Fibroblast of pulmonary artery (primary cell): ENCODE results near the gene QRICH2.
A peak's percentile ranks its signal among the peaks of the same experiment; 100 is the strongest.
"Not testable (repeated sequence)": the region's sequence is repeated elsewhere in the genome, so short reads cannot be mapped to it uniquely, and the experiment has no call there.

Source experiments
- DNase-seq: peaks from one replicate; pipeline ENCODE4 v3.0.0-alpha.2; 2010; ENCODE audit warnings: low read depth
- H3K4me3 ChIP-seq: replicated peaks from 2 replicates; pipeline ENCODE4 v1.5.1; 2011; ENCODE audit warnings: low read depth, mild to moderate bottlenecking, control low read depth, low read length, moderate library complexity
- CTCF ChIP-seq: IDR thresholded peaks from 2 replicates; pipeline ENCODE4 v1.5.1; 2011; ENCODE audit warnings: mild to moderate bottlenecking, control low read depth, low read length, inconsistent platforms; ENCODE audit errors: missing control alignments

Gene QRICH2

GRCh38 chr17:76252040-76252954, 55.8 kb downstream of the QRICH2 start:
- peak; percentile 64 for DNase-seq
- H3K4me3 ChIP-seq = no peak overlapping the region

DNA sequence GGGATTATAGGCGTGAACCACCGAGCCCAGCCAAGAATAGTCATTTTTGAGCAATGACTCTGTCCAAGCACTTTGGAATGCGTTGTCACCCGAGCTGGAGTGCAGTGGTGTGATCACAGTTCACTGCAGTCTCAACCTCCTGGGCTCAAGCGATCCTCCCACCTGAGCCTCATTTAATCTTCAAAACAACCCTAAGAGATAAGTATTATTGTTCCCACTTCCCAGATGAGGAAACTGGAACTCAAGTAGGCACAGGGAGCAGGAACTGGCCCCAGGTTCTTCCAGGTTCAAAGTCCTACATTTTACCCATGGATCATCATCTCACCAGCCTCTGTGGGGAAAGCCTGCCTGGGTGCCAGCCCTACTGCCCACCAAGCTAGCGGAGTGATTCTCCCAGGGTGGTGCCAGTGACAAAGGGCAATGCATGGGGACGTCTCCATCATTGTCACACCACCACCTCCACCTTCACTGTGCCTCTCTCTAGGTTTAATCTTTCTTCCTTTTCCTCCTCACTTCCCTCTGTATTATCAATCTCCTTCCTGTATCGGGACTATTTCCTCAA, 56.5 kb downstream of the QRICH2 start:
- no peak for TF ChIP-seq CTCF
- DNase-seq = no peak
- H3K4me3 ChIP-seq = no peak overlapping the region

More at GRCh38 chr17:76252040-76252954, 55.8 kb downstream of the QRICH2 start:
- TF ChIP-seq CTCF = no peak

DNA sequence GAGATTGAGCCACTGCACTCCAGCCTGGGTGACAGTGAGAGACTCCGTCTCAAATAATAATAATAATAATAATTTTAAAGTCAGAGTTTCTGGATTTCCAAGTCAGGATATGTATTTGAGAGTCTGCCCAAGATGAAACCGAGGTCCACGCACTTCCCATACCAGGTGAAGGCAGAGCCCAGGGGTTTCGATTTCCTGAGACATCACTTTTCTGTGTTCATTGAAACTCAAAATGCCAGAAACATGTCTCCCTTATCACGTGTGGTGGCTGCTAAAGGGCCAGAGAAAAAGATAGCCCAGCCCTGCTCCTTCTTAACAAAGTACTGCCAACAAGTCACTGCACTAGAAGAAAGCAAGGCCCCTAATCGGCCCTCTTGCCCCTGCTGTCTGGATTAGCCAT, 57.9 kb downstream of the QRICH2 start:
- H3K4me3 ChIP-seq = no peak overlapping the region
- no peak for TF ChIP-seq CTCF
- no peak for DNase-seq

DNA sequence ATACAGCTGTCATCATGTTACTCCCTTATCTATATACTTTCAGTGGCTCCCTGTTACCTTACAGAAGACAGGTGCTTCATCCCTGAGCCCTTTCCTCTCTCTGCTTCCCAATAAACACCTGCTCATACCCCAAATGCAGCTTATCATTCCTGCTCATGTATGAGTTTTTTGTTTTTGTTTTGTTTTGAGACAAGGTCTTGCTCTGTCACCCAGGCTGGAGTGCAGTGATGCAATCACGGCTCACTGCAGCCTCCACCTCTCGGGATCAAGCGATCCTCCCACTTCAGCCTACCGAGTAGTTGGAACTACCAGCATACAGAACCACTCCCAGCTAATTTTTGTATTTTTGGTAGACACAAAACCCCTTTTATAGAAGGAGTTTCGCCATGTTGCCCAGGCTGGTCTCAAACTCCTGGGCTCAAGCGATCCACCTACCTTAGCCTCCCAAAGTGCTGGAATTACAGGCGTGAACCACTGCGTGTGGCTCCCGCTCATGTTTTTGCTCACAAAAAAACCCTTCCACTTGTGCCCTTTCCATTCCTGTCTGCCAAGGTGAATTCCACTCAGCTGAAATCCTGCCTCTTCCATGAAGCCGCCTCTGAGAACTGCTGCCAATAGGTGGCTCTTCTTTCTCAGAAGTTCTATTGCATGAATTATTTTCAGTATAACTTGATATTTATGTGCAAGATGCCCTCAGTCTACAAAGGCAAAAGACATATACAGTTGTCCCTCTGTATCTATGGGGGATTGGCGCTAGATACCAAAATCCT, 59.9 kb downstream of the QRICH2 start:
- no peak overlapping the region for H3K4me3 ChIP-seq
- DNase-seq = no peak
- peak; percentile 29 for TF ChIP-seq CTCF

GRCh38 chr17:76247304-76247703, 60.8 kb downstream of the QRICH2 start:
- no peak for TF ChIP-seq CTCF
- H3K4me3 ChIP-seq = no peak overlapping the region
- no peak for DNase-seq

DNA sequence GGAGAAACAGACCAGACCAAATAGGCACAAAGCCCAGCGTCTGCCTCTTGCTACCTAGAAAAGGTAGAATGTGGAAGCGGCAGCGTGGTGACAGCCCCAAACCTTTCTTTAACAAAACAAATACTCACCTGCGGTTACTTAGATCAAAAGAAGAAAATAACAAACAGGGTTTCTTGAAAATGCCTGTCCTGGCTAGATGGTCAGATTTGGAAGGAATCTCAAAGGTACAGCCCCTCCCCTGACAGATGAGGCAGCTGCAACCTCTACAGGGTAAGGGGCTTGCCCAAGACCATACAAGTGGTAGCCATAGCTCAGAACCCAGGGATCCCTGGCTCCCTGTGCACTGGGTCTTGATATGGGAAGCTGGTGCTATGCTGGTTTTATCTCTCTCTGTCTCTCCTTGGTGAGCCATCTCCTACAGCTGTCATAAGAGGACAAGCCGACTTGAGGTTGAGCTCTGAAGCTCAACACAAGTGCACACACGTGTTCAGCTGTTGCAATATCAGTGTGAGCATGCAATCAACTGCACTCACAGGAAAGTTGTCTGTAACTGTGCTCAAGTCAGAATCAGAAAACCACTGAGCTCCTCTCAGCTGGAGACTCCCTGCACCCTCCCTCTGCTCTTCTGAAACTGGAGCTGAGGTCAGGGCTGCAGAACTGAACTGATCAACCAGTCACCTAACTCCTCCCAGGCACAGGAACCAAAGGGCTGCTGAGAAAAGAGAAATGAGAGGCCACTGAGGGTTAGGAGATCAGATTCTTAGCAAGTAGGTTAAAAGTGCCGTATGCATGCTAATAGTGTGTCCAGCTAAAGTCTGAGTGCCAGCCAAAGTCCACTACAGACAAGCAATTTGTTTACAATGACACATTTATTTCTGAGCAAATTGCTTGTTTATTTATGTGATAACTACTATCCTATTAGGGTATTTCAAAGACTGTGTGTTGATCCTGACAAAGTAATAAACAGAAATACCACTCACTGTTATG, 61.7 kb downstream of the QRICH2 start:
- no peak overlapping the region for H3K4me3 ChIP-seq
- no peak for DNase-seq
- TF ChIP-seq CTCF = no peak

DNA sequence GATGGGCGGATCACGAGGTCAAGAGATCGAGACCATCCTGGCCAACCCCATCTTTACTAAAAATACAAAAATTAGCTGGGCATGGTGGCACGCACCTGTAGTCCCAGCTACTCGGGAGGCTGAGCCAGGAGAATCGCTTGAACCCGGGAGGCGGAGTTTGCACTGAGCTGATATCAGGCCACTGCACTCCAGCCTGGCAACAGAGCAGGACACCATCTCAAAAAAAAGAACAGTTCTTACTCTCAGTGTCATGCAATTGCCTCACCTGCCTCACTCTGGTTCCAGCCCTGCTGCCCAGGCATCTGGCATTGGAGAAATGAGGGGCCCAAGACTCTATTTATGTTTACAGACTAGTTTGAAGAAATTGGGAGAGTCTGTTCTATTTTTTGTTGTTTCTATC, 63.4 kb downstream of the QRICH2 start:
- not testable (repeated sequence) for H3K4me3 ChIP-seq, DNase-seq
